Pancreas (tissue), 10 donors: ENCODE measurements around the gene IFNL2. TPM values are rescaled to one million over a fixed set of nuclear protein-coding genes. Genes with fewer than 3 reads are reported as not detected.
A peak's percentile ranks its signal among the peaks of the same experiment; 100 is the strongest.

Source experiments
- ATAC-seq, 4 donors: fragments of 200-7000 bp; cut with Tn5 transposase; one replicate each; pipeline versions ENCODE4 v1.8.0 to v1.9.1; 2020; ENCODE audit warnings: mild to moderate bottlenecking in 4 of 4, moderate library complexity in 4 of 4
- DNase-seq, 6 donors: peaks; one replicate each; pipeline ENCODE4 v3.0.0-alpha.2; 2020
- FAIRE-seq: peaks from 2 replicates; lab custom pipeline; 2012; peaks lifted over from hg19 to GRCh38; lab: Jason Lieb, UNC
- H3K27ac ChIP-seq, 4 donors: fragments of 200-600 bp; sonication (generic); 1 replicate in 3 of 4; 2 replicates in 1 of 4; pipeline versions ENCODE4 v1.5.0 to v1.8.0; 2020
- H3K27me3 ChIP-seq, 4 donors: fragments of 200-600 bp; one replicate each; pipeline ENCODE4 v1.8.0; 2021
- H3K36me3 ChIP-seq, 3 donors: fragments of 200-600 bp; sonication (generic) in 1 of 3; one replicate each; pipeline versions ENCODE4 v1.5.0 to v1.8.0; 2020 to 2021
- H3K4me1 ChIP-seq, 3 donors: fragments of 200-600 bp; one replicate each; pipeline ENCODE4 v1.8.0; 2021
- H3K4me3 ChIP-seq, 4 donors: fragments of 200-600 bp; sonication (generic) in 2 of 4; one replicate each; pipeline versions ENCODE4 v1.5.0 to v1.8.0; 2020 to 2021
- H3K9me3 ChIP-seq, 4 donors: fragments of 200-600 bp; one replicate each; pipeline ENCODE4 v1.8.0; 2021
- CTCF ChIP-seq, 4 donors: fragments of 200-600 bp; sonication (generic) in 3 of 4; IDR thresholded peaks; one replicate each; pipeline versions ENCODE4 v1.5.0 to v1.8.0; 2021; ENCODE audit warnings: antibody characterized with exemption in 4 of 4
- WGBS, 2 donors: extraction: QIAGEN DNeasy Blood & Tissue Kit; methylation state at CpG; one replicate each; pipeline ENCODE4 v1.1.7; 2013; 5-methylcytosine and 5-hydroxymethylcytosine counted together
- intact Hi-C, 3 donors: fragments of 100-400 bp; cut with DNase I; formaldehyde crosslinking; loops; one replicate each; pipeline versions ENCODE4 v1.11.1 to v1.14.2; 2022
- polyA plus RNA-seq, 2 donors: library from polyadenylated mRNA; stranded (reverse); fragments of 200-250 nt; gene quantifications; one replicate each; pipeline ENCODE4 v1.2.3, GENCODE V29; 2013
- total RNA-seq, 6 donors: library from RNA; stranded (reverse); fragmentation: NEBNext Ultra II Directional in 4 of 6; extraction: Animal tissue kit (Norgen Biotek cat#: 25700) in 4 of 6; gene quantifications; one replicate each; pipeline versions ENCODE4 v1.2.1 to v1.2.4, GENCODE V29; 2021 to 2023
- donor health status: healthy with polysubstance abuse.
- donor health status: DM: no; HTN: no; CAD: no; lungs with moderate emphysema.
- donor health status: DM: no; HTN: no; CAD: no.
- donor health status: control.
- donor health status: control.
- donor health status: Bipolar disorder and iron deficiency.
- donor health status: DM: yes; HTN: yes; CAD: no.
- donor health status: DM: no; HTN: no; CAD: no.
- donor health status: DM: no; HTN: no; CAD: no.
- donor health status: DM: yes; HTN: yes; CAD: no.

The IFNL2 gene
- total and polyA plus RNA-seq, 8 donors, result not detected

- no peak for FAIRE-seq
- no peaks in the 10 kb centered on the region for H3K36me3 ChIP-seq
- H3K9me3 ChIP-seq, result no peaks in the 10 kb centered on the region
- WGBS, 2 donors, result 53 to 56% methylated on average over 6 of the region's 6 CpGs
- no peak overlapping the region for H3K27ac ChIP-seq
- H3K27me3 ChIP-seq, result no peaks in the 10 kb centered on the region
- no peak for DNase-seq
- no peak for TF ChIP-seq CTCF (IDR thresholded peaks at IDR 0.05)
- no peaks in the 10 kb centered on the region for H3K4me1 ChIP-seq
- intact Hi-C loops, result no loop called here
- ATAC-seq, result no peak
- no peak overlapping the region for H3K4me3 ChIP-seq
Measured at GRCh38 chr19:39304701-39305571, 36.7 kb downstream of the IFNL2 start.

- Histone ChIP-seq H3K27ac (no peak overlapping the region), H3K36me3 (no peaks in the 10 kb centered on the region), H3K9me3 (no peaks in the 10 kb centered on the region), H3K4me1 (no peaks in the 10 kb centered on the region), H3K27me3 (no peaks in the 10 kb centered on the region), H3K4me3 (no peak overlapping the region)
- DNase-seq (no peak), FAIRE-seq (no peak), ATAC-seq (no peak)
- TF ChIP-seq CTCF (IDR thresholded peaks at IDR 0.05), result no peak
- intact Hi-C loops, result no loop called here
Measured at GRCh38 chr19:39306075-39306474, 37.9 kb downstream of the IFNL2 start.

- TF ChIP-seq CTCF (IDR thresholded peaks at IDR 0.05), result no peak
- FAIRE-seq, result no peak
- no peaks in the 10 kb centered on the region for H3K9me3 ChIP-seq
- no peaks in the 10 kb centered on the region for H3K36me3 ChIP-seq
- peak in 2 of 4 donors; percentile 48 to 51 for ATAC-seq
- intact Hi-C loops, result no loop called here
- H3K4me3 ChIP-seq, result peak overlapping the region in 2 of 4 donors; percentile 0 to 7
- WGBS, 2 donors, result 59 to 68% methylated on average over 62 to 71 of the region's 71 CpGs
- no peak overlapping the region for H3K27ac ChIP-seq
- no peaks in the 10 kb centered on the region for H3K4me1 ChIP-seq
- peak in 1 of 6 donors; percentile 34 for DNase-seq
- no peaks in the 10 kb centered on the region for H3K27me3 ChIP-seq
Measured at GRCh38 chr19:39307046-39307821, 39.0 kb downstream of the IFNL2 start.

- Histone ChIP-seq H3K27ac (no peak overlapping the region), H3K9me3 (no peaks in the 10 kb centered on the region), H3K4me1 (no peaks in the 10 kb centered on the region), H3K4me3 (peak overlapping the region in 1 of 4 donors; percentile 7), H3K27me3 (no peaks in the 10 kb centered on the region), H3K36me3 (no peaks in the 10 kb centered on the region)
- 53 to 67% methylated on average over 73 to 82 of the region's 82 CpGs for WGBS, 2 donors
- DNase-seq, result no peak
- no peak for FAIRE-seq
- no peak for ATAC-seq
- TF ChIP-seq CTCF (IDR thresholded peaks at IDR 0.05), result no peak
- intact Hi-C loops, result no loop called here
Measured at GRCh38 chr19:39307822-39308530, 39.8 kb downstream of the IFNL2 start.
